Suprapubic skin (tissue), 4 donors: ENCODE measurements around the gene CROT. TPM values are rescaled to one million over a fixed set of nuclear protein-coding genes. Genes with fewer than 3 reads are reported as not detected.

Experiments
- DNase-seq, 2 donors: peaks; one replicate each; pipeline ENCODE4 v3.0.0-alpha.2; 2019; ENCODE audit warnings: low spot score in 2 of 2
- H3K27ac ChIP-seq: fragments of 200-600 bp; sonication (generic); one replicate; pipeline ENCODE4 v1.5.1; 2019
- H3K27me3 ChIP-seq: fragments of 200-600 bp; sonication (generic); one replicate; pipeline ENCODE4 v1.5.1; 2019
- H3K36me3 ChIP-seq: fragments of 200-600 bp; sonication (generic); one replicate; pipeline ENCODE4 v1.5.1; 2019
- H3K4me1 ChIP-seq: fragments of 200-600 bp; sonication (generic); one replicate; pipeline ENCODE4 v1.5.1; 2019
- H3K4me3 ChIP-seq: fragments of 200-600 bp; sonication (generic); one replicate; pipeline ENCODE4 v1.5.1; 2019; ENCODE audit warnings: mild to moderate bottlenecking
- H3K9me3 ChIP-seq: fragments of 200-600 bp; sonication (generic); one replicate; pipeline ENCODE4 v1.5.1; 2019
- CTCF ChIP-seq, 2 donors: fragments of 200-600 bp in 1 of 2; fragments of 450-650 bp in 1 of 2; sonication (generic) in 1 of 2; IDR thresholded peaks; one replicate each; pipeline ENCODE4 v1.5.1; 2016 to 2019; ENCODE audit warnings: antibody characterized with exemption in 2 of 2, mild to moderate bottlenecking in 1 of 2, moderate library complexity in 1 of 2
- EP300 ChIP-seq: sonication (generic); formaldehyde crosslinking; IDR thresholded peaks from one replicate; pipeline ENCODE4 v1.6.1; 2017; ENCODE audit warnings: antibody characterized with exemption
- POLR2A ChIP-seq, 2 donors: fragments of 450-650 bp; IDR thresholded peaks; one replicate each; pipeline ENCODE4 v1.6.1; 2017; ENCODE audit warnings: antibody characterized with exemption in 2 of 2, mild to moderate bottlenecking in 2 of 2, moderate library complexity in 2 of 2
- POLR2AphosphoS5 ChIP-seq, 3 donors: sonication (generic); formaldehyde crosslinking; IDR thresholded peaks; one replicate each; pipeline ENCODE4 v1.6.1; 2017; ENCODE audit warnings: antibody characterized with exemption in 3 of 3
- WGBS: methylation state at CpG from one replicate; pipeline ENCODE4 v1.1.5; 2018; 5-methylcytosine and 5-hydroxymethylcytosine counted together
- total RNA-seq, 4 donors: library from RNA; depleted of rRNA; stranded (reverse); fragments of >200 nt; gene quantifications; one replicate each; pipeline ENCODE4 v1.1.0, GENCODE V29; 2016

Gene CROT
- total RNA-seq, 4 donors from 2014 or later = 18.5 to 68.6 (median 31.7) TPM

- Histone ChIP-seq H3K36me3 (peaks cover 21% of the 10 kb centered on the region), H3K4me3 (no peak overlapping the region), H3K4me1 (no peaks in the 10 kb centered on the region), H3K27me3 (no peaks in the 10 kb centered on the region), H3K27ac (no peak overlapping the region), H3K9me3 (no peaks in the 10 kb centered on the region)
- 88% methylated on average over 1 of the region's 1 CpG for WGBS
- no peak for DNase-seq
- no peak for TF ChIP-seq POLR2AphosphoS5 (IDR thresholded peaks at IDR 0.05)
- no peak for TF ChIP-seq EP300
- no peak for TF ChIP-seq CTCF (IDR thresholded peaks at IDR 0.05)
- no peak for TF ChIP-seq POLR2A (IDR thresholded peaks at IDR 0.05)
Observed at GRCh38 chr7:87370660-87371180, 25.3 kb downstream of the CROT start.

- Histone ChIP-seq H3K9me3 (no peaks in the 10 kb centered on the region), H3K27me3 (no peaks in the 10 kb centered on the region), H3K4me3 (no peak overlapping the region), H3K27ac (no peak overlapping the region), H3K36me3 (peaks cover 24% of the 10 kb centered on the region), H3K4me1 (no peaks in the 10 kb centered on the region)
- WGBS = 57% methylated on average over 5 of the region's 5 CpGs
- TF ChIP-seq EP300 = no peak
- no peak for TF ChIP-seq CTCF (IDR thresholded peaks at IDR 0.05)
- no peak for DNase-seq
Observed at GRCh38 chr7:87375662-87376435, 30.4 kb downstream of the CROT start.

GRCh38 chr7:87380905-87381304, 35.4 kb downstream of the CROT start:
- 85% methylated on average over 5 of the region's 5 CpGs for WGBS
- no peak overlapping the region for H3K27ac ChIP-seq
- no peak for DNase-seq
- no peaks in the 10 kb centered on the region for H3K9me3 ChIP-seq
- no peak for TF ChIP-seq EP300
- TF ChIP-seq CTCF (IDR thresholded peaks at IDR 0.05) = no peak
- no peak for TF ChIP-seq POLR2AphosphoS5 (IDR thresholded peaks at IDR 0.05)
- TF ChIP-seq POLR2A (IDR thresholded peaks at IDR 0.05) = no peak
- H3K27me3 ChIP-seq = no peaks in the 10 kb centered on the region
- no peak overlapping the region for H3K4me3 ChIP-seq
- peaks cover 63% of the 10 kb centered on the region for H3K36me3 ChIP-seq
- no peaks in the 10 kb centered on the region for H3K4me1 ChIP-seq

- no peaks in the 10 kb centered on the region for H3K4me1 ChIP-seq
- DNase-seq = no peak
- 93% methylated on average over 8 of the region's 8 CpGs for WGBS
- peaks cover 67% of the 10 kb centered on the region for H3K36me3 ChIP-seq
- no peaks in the 10 kb centered on the region for H3K9me3 ChIP-seq
- no peak overlapping the region for H3K4me3 ChIP-seq
- no peak for TF ChIP-seq POLR2A (IDR thresholded peaks at IDR 0.05)
- TF ChIP-seq EP300 = no peak
- TF ChIP-seq POLR2AphosphoS5 (IDR thresholded peaks at IDR 0.05) = no peak
- TF ChIP-seq CTCF (IDR thresholded peaks at IDR 0.05) = no peak
- no peaks in the 10 kb centered on the region for H3K27me3 ChIP-seq
- no peak overlapping the region for H3K27ac ChIP-seq
Observed at GRCh38 chr7:87391020-87391701, 45.7 kb downstream of the CROT start.

GRCh38 chr7:87395442-87396020, 50.1 kb downstream of the CROT start:
- TF ChIP-seq CTCF (IDR thresholded peaks at IDR 0.05) (no peak), POLR2A (IDR thresholded peaks at IDR 0.05) (no peak), POLR2AphosphoS5 (IDR thresholded peaks at IDR 0.05) (no peak), EP300 (no peak)
- 95% methylated on average over 1 of the region's 1 CpG for WGBS

More at GRCh38 chr7:87395442-87396020, 50.1 kb downstream of the CROT start:
- no peak for DNase-seq
- Histone ChIP-seq H3K36me3 (peaks cover 55% of the 10 kb centered on the region), H3K27me3 (no peaks in the 10 kb centered on the region), H3K4me1 (no peaks in the 10 kb centered on the region), H3K27ac (no peak overlapping the region), H3K4me3 (no peak overlapping the region), H3K9me3 (no peaks in the 10 kb centered on the region)
